WERI-Rb-1 (cell line): ENCODE measurements around the gene FBXL2.
"Not testable (repeated sequence)": the region's sequence is repeated elsewhere in the genome, so short reads cannot be mapped to it uniquely, and the experiment has no call there.

Experiments
- DNase-seq: peaks from one replicate; pipeline ENCODE4 v3.0.0-alpha.2; 2020
- H3K27ac ChIP-seq: fragments of 250-450 bp; sonication (Bioruptor Pico); 2 replicates; pipeline ENCODE4 v1.5.1; 2020; ENCODE audit warnings: mild to moderate bottlenecking, moderate library complexity
- H3K27me3 ChIP-seq: fragments of 250-450 bp; sonication (Bioruptor Pico); 2 replicates; pipeline ENCODE4 v1.5.1; 2021; ENCODE audit warnings: mild to moderate bottlenecking, low read depth, moderate library complexity; ENCODE audit not compliant: insufficient read depth, severe bottlenecking
- H3K36me3 ChIP-seq: fragments of 250-450 bp; sonication (Bioruptor Pico); 2 replicates; pipeline ENCODE4 v1.5.1; 2020; ENCODE audit warnings: mild to moderate bottlenecking, moderate library complexity
- H3K4me3 ChIP-seq: 2 replicates; pipeline ENCODE4 v1.5.1; 2011; ENCODE audit warnings: low read depth, mild to moderate bottlenecking, control low read depth, low read length
- H3K9me3 ChIP-seq: fragments of 250-450 bp; sonication (Bioruptor Pico); 2 replicates; pipeline ENCODE4 v1.5.1; 2021; ENCODE audit warnings: mild to moderate bottlenecking, moderate library complexity; ENCODE audit not compliant: severe bottlenecking
- TF ChIP-seq, protein P1 (sequence below): IDR thresholded peaks from 2 replicates; pipeline ENCODE4 v1.5.1; 2011; ENCODE audit warnings: low read depth, mild to moderate bottlenecking, control low read depth, inconsistent platforms, low read length

Gene FBXL2

GRCh38 chr3:33426068-33426467 is 148.8 kb downstream of the FBXL2 start:
- TF ChIP-seq, protein P1, sequence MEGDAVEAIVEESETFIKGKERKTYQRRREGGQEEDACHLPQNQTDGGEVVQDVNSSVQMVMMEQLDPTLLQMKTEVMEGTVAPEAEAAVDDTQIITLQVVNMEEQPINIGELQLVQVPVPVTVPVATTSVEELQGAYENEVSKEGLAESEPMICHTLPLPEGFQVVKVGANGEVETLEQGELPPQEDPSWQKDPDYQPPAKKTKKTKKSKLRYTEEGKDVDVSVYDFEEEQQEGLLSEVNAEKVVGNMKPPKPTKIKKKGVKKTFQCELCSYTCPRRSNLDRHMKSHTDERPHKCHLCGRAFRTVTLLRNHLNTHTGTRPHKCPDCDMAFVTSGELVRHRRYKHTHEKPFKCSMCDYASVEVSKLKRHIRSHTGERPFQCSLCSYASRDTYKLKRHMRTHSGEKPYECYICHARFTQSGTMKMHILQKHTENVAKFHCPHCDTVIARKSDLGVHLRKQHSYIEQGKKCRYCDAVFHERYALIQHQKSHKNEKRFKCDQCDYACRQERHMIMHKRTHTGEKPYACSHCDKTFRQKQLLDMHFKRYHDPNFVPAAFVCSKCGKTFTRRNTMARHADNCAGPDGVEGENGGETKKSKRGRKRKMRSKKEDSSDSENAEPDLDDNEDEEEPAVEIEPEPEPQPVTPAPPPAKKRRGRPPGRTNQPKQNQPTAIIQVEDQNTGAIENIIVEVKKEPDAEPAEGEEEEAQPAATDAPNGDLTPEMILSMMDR: no peak
- Histone ChIP-seq H3K27ac (no peak overlapping the region), H3K27me3 (no peaks in the 10 kb centered on the region), H3K36me3 (peaks cover 8% of the 10 kb centered on the region), H3K4me3 (no peak overlapping the region), H3K9me3 (no peaks in the 10 kb centered on the region)
- no peak for DNase-seq

GRCh38 chr3:33426630-33427317 is 149.5 kb downstream of the FBXL2 start:
- no peaks in the 10 kb centered on the region for H3K27me3 ChIP-seq
- H3K9me3 ChIP-seq: no peaks in the 10 kb centered on the region
- H3K4me3 ChIP-seq: no peak overlapping the region
- H3K27ac ChIP-seq: no peak overlapping the region
- no peak for DNase-seq
- TF ChIP-seq, protein P1: no peak
- peaks cover 3% of the 10 kb centered on the region for H3K36me3 ChIP-seq

DNA sequence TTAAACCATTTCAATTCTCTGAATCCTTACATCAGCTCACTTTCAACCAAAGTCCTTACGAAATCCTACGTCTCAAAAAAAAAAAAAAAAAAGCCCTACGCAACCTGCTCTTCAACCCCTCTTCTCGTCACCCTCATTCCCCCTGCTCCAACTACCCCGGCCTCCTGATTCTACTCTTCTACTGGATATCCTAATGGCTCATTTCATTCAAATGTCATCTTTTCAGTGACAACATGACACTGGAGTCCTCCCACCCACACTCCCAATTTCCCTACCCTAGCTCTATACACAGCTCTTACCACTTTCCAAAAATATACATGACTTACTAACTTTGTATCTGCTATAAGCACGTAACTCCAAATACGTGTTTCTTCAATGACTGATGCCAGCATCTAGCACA is 151.5 kb downstream of the FBXL2 start:
- H3K27me3 ChIP-seq: no peaks in the 10 kb centered on the region
- H3K27ac ChIP-seq: no peak overlapping the region
- H3K4me3 ChIP-seq: no peak overlapping the region
- peaks cover under 1% of the 10 kb centered on the region; the same call in 1 of the 2 replicates for H3K36me3 ChIP-seq
- no peaks in the 10 kb centered on the region for H3K9me3 ChIP-seq
- TF ChIP-seq, protein P1: no peak
- no peak for DNase-seq

- not testable (repeated sequence) for H3K4me3 ChIP-seq, DNase-seq, H3K27ac ChIP-seq, H3K27me3 ChIP-seq, H3K9me3 ChIP-seq, H3K36me3 ChIP-seq
Measured at GRCh38 chr3:33429306-33429705, 152.1 kb downstream of the FBXL2 start.

- no peak overlapping the region for H3K4me3 ChIP-seq
- TF ChIP-seq, protein P1: no peak
Measured at GRCh38 chr3:33430061-33430460, 152.8 kb downstream of the FBXL2 start.

GRCh38 chr3:33430571-33430970 is 153.3 kb downstream of the FBXL2 start:
- DNase-seq: no peak
- Histone ChIP-seq H3K4me3 (no peak overlapping the region), H3K36me3 (no peaks in the 10 kb centered on the region), H3K9me3 (no peaks in the 10 kb centered on the region), H3K27ac (no peak overlapping the region), H3K27me3 (no peaks in the 10 kb centered on the region)
- TF ChIP-seq, protein P1: no peak

More at GRCh38 chr3:33430061-33430460, 152.8 kb downstream of the FBXL2 start:
- no peak overlapping the region for H3K27ac ChIP-seq
- no peaks in the 10 kb centered on the region for H3K27me3 ChIP-seq
- DNase-seq: no peak
- no peaks in the 10 kb centered on the region for H3K36me3 ChIP-seq
- H3K9me3 ChIP-seq: no peaks in the 10 kb centered on the region
